Panc1 (cell line): ENCODE results near the gene CD80.

ENCODE experiments used
- CTCF ChIP-seq: fragments of 450-650 bp; IDR thresholded peaks from 2 replicates; pipeline ENCODE4 v1.5.1; 2017; ENCODE audit warnings: mild to moderate bottlenecking
- POLR2AphosphoS5 ChIP-seq: IDR thresholded peaks from 2 replicates; pipeline ENCODE4 v1.6.1; 2012; ENCODE audit warnings: mild to moderate bottlenecking, low read depth, low read length, moderate library complexity
- SIN3A ChIP-seq: IDR thresholded peaks from 2 replicates; pipeline ENCODE4 v1.6.1; 2012; ENCODE audit warnings: low read depth, mild to moderate bottlenecking, low read length, moderate library complexity, borderline replicate concordance; ENCODE audit not compliant: insufficient read depth
- TF ChIP-seq, protein P1 (sequence below), 2 experiments: IDR thresholded peaks; 2 replicates each; pipeline ENCODE4 v1.6.1; 2011 to 2012; ENCODE audit warnings: low read depth in 2 of 2, control low read depth in 1 of 2, low read length in 1 of 2, mild to moderate bottlenecking in 1 of 2, moderate library complexity in 1 of 2; ENCODE audit not compliant: insufficient read depth in 1 of 2

GRCh38 chr3:119541547-119541946 lies 17.9 kb downstream of the CD80 start:
- TF ChIP-seq CTCF (no peak), POLR2AphosphoS5 (no peak), SIN3A (no peak)
- TF ChIP-seq, protein P1, sequence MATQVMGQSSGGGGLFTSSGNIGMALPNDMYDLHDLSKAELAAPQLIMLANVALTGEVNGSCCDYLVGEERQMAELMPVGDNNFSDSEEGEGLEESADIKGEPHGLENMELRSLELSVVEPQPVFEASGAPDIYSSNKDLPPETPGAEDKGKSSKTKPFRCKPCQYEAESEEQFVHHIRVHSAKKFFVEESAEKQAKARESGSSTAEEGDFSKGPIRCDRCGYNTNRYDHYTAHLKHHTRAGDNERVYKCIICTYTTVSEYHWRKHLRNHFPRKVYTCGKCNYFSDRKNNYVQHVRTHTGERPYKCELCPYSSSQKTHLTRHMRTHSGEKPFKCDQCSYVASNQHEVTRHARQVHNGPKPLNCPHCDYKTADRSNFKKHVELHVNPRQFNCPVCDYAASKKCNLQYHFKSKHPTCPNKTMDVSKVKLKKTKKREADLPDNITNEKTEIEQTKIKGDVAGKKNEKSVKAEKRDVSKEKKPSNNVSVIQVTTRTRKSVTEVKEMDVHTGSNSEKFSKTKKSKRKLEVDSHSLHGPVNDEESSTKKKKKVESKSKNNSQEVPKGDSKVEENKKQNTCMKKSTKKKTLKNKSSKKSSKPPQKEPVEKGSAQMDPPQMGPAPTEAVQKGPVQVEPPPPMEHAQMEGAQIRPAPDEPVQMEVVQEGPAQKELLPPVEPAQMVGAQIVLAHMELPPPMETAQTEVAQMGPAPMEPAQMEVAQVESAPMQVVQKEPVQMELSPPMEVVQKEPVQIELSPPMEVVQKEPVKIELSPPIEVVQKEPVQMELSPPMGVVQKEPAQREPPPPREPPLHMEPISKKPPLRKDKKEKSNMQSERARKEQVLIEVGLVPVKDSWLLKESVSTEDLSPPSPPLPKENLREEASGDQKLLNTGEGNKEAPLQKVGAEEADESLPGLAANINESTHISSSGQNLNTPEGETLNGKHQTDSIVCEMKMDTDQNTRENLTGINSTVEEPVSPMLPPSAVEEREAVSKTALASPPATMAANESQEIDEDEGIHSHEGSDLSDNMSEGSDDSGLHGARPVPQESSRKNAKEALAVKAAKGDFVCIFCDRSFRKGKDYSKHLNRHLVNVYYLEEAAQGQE (IDR thresholded peaks at IDR 0.05; ENCODE audit: insufficient read depth in 1 of 2, low read depth in 2 of 2, low read length in 1 of 2), result no peak
